HG03095 (cell line): Measurements from ENCODE around the gene TPM2.

Experiments used
- ATAC-seq: cut with Tn5 transposase; IDR thresholded peaks from one replicate; pipeline ENCODE4 v1.9.1; 2021; ENCODE audit warnings: moderate library complexity; ENCODE audit not compliant: unreplicated experiment

Gene TPM2

GRCh38 chr9:35636135-35636876 lies 53.4 kb downstream of the TPM2 start:
- no peak for ATAC-seq

- ATAC-seq = no peak
These were observed 54.0 kb downstream of the TPM2 start for GRCh38 chr9:35635730-35636129.
